Muscle layer of colon (tissue), 2 donors: Measurements from ENCODE around the gene DDX4.
"Not testable (repeated sequence)": the region's sequence is repeated elsewhere in the genome, so short reads cannot be mapped to it uniquely, and the experiment has no call there.

Experiments used
- H3K27ac ChIP-seq: one replicate; pipeline ENCODE4 v1.7.0; 2013; ENCODE audit warnings: low read depth, mild to moderate bottlenecking, low read length, moderate library complexity
- H3K27me3 ChIP-seq, 2 donors: one replicate each; pipeline ENCODE4 v1.7.0; 2013; ENCODE audit warnings: low read length in 2 of 2, mild to moderate bottlenecking in 2 of 2; ENCODE audit not compliant: insufficient read depth in 2 of 2, control insufficient read depth in 1 of 2
- H3K36me3 ChIP-seq: one replicate; pipeline ENCODE4 v1.7.0; 2013; ENCODE audit warnings: mild to moderate bottlenecking, low read length; ENCODE audit not compliant: insufficient read depth
- H3K4me1 ChIP-seq: one replicate; pipeline ENCODE4 v1.7.0; 2013; ENCODE audit warnings: mild to moderate bottlenecking, low read length; ENCODE audit not compliant: insufficient read depth
- H3K4me3 ChIP-seq, 2 donors: one replicate each; pipeline ENCODE4 v1.7.0; 2013; ENCODE audit warnings: low read length in 2 of 2, low read depth in 1 of 2, mild to moderate bottlenecking in 1 of 2, moderate library complexity in 1 of 2
- H3K9ac ChIP-seq: one replicate; pipeline ENCODE4 v1.7.0; 2013; ENCODE audit warnings: low read length
- H3K9me3 ChIP-seq: one replicate; pipeline ENCODE4 v1.7.0; 2013; ENCODE audit warnings: mild to moderate bottlenecking, low read length
- donor health status: abdominal sarcoma.
- donor health status: Adenocarcinoma of cecum.

Gene DDX4

GRCh38 chr5:55732585-55732984 lies 5.3 kb upstream of the DDX4 start:
- Histone ChIP-seq H3K36me3 (no peaks in the 10 kb centered on the region), H3K9ac (no peak overlapping the region), H3K9me3 (no peaks in the 10 kb centered on the region), H3K4me1 (no peaks in the 10 kb centered on the region), H3K27me3 (no peaks in the 10 kb centered on the region), H3K27ac (no peak overlapping the region), H3K4me3 (no peak overlapping the region)

GRCh38 chr5:55734658-55735057 lies 3.2 kb upstream of the DDX4 start:
- no peaks in the 10 kb centered on the region for H3K9me3 ChIP-seq
- H3K4me1 ChIP-seq: no peaks in the 10 kb centered on the region
- H3K4me3 ChIP-seq: no peak overlapping the region
- H3K27ac ChIP-seq: no peak overlapping the region
- no peaks in the 10 kb centered on the region for H3K27me3 ChIP-seq
- H3K9ac ChIP-seq: no peak overlapping the region
- H3K36me3 ChIP-seq: no peaks in the 10 kb centered on the region

DNA sequence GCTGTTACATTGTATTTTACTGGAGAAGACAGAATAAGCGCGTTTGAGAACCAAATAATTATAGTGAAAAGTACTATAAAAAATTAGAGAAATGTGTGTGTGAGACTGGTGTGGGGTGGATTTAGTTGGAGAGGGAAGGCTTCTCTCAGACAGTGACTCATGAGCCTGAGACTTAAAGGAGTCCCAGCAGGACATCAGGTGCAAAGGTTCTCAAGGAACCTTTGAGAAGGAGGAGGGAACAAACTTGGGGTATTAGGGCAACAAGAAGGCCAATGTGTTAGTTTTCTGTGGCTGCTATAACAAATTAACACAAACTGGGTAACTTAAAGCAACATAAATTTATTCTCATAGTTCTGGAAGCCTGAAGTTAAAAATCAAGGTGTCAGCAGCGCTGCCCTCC lies 4.9 kb downstream of the DDX4 start:
- Histone ChIP-seq H3K36me3 (no peaks in the 10 kb centered on the region), H3K4me1 (no peaks in the 10 kb centered on the region), H3K27ac (no peak overlapping the region), H3K9me3 (no peaks in the 10 kb centered on the region), H3K27me3 (no peaks in the 10 kb centered on the region), H3K9ac (no peak overlapping the region), H3K4me3 (no peak overlapping the region)

- Histone ChIP-seq H3K27ac (no peak overlapping the region), H3K4me1 (no peaks in the 10 kb centered on the region), H3K4me3 (no peak overlapping the region)
These were observed 10.0 kb downstream of the DDX4 start for GRCh38 chr5:55747778-55748318.

DNA sequence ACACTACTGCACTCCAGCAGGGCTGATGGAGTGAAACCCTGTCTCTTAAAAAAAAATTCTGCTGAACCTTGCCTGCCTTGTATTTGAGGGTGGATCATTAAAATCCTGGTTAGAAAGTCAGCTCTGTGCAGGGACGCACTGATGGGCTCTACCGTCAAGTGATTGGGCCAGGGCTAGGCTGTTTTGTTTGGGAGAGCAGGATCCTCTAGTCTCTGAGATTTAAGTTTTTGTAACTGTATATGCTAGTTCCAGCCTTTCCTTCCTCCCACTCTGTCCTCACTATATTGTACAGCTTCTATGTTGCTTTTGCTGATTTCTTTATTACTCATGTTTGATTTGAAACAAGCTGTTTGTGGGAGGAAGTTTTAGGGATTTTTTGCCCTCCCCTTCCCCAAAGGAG lies 11.5 kb downstream of the DDX4 start:
- Histone ChIP-seq H3K36me3 (no peaks in the 10 kb centered on the region), H3K4me1 (no peaks in the 10 kb centered on the region), H3K9ac (no peak overlapping the region), H3K4me3 (no peak overlapping the region), H3K27me3 (no peaks in the 10 kb centered on the region), H3K9me3 (no peaks in the 10 kb centered on the region), H3K27ac (no peak overlapping the region)

More at GRCh38 chr5:55747778-55748318, 10.0 kb downstream of the DDX4 start:
- Histone ChIP-seq H3K36me3 (no peaks in the 10 kb centered on the region), H3K9ac (no peak overlapping the region), H3K27me3 (no peaks in the 10 kb centered on the region), H3K9me3 (no peaks in the 10 kb centered on the region)

DNA sequence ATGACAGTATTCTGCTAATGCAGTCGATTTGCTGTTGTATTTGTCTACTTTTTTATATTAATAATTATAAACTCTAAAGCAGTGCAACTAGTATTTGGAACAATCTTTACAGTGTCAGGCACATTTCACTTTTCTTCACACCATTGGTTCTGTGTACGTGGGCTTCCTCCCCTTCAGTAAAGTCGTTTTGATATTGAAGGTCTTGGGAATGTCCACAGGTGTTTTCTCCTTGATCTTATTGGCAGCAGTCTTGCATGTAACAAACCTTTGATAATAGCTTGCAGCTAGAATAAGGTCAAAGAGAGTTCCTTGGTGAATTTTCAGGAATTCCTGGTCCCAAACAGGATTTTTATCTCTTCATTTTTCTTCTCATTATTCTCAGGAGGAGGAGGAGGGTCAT lies 12.2 kb downstream of the DDX4 start:
- no peaks in the 10 kb centered on the region for H3K36me3 ChIP-seq
- no peak overlapping the region for H3K27ac ChIP-seq
- no peak overlapping the region for H3K4me3 ChIP-seq

GRCh38 chr5:55750499-55750898 lies 12.6 kb downstream of the DDX4 start:
- Histone ChIP-seq H3K27me3 (no peaks in the 10 kb centered on the region), H3K4me3 (no peak overlapping the region), H3K27ac (no peak overlapping the region), H3K4me1 (no peaks in the 10 kb centered on the region), H3K9ac (no peak overlapping the region), H3K9me3 (no peaks in the 10 kb centered on the region), H3K36me3 (no peaks in the 10 kb centered on the region)

More for the DNA sequence above, 12.2 kb downstream of the DDX4 start:
- Histone ChIP-seq H3K9me3 (no peaks in the 10 kb centered on the region), H3K9ac (no peak overlapping the region), H3K27me3 (no peaks in the 10 kb centered on the region), H3K4me1 (no peaks in the 10 kb centered on the region)

GRCh38 chr5:55758231-55758630 lies 20.4 kb downstream of the DDX4 start:
- Histone ChIP-seq H3K4me1 (no peaks in the 10 kb centered on the region), H3K27ac (no peak overlapping the region), H3K36me3 (no peaks in the 10 kb centered on the region), H3K27me3 (no peaks in the 10 kb centered on the region), H3K9ac (no peak overlapping the region), H3K9me3 (no peaks in the 10 kb centered on the region), H3K4me3 (no peak overlapping the region)

- Histone ChIP-seq H3K4me1 (no peaks in the 10 kb centered on the region), H3K27me3 (no peaks in the 10 kb centered on the region), H3K4me3 (no peak overlapping the region), H3K9me3 (no peaks in the 10 kb centered on the region), H3K9ac (no peak overlapping the region), H3K36me3 (no peaks in the 10 kb centered on the region), H3K27ac (no peak overlapping the region)
These were observed 20.9 kb downstream of the DDX4 start for GRCh38 chr5:55758714-55759113.

GRCh38 chr5:55761721-55762120 lies 23.9 kb downstream of the DDX4 start:
- not testable (repeated sequence) for H3K9ac ChIP-seq, H3K27ac ChIP-seq, H3K9me3 ChIP-seq, H3K4me1 ChIP-seq, H3K36me3 ChIP-seq, H3K27me3 ChIP-seq, H3K4me3 ChIP-seq

DNA sequence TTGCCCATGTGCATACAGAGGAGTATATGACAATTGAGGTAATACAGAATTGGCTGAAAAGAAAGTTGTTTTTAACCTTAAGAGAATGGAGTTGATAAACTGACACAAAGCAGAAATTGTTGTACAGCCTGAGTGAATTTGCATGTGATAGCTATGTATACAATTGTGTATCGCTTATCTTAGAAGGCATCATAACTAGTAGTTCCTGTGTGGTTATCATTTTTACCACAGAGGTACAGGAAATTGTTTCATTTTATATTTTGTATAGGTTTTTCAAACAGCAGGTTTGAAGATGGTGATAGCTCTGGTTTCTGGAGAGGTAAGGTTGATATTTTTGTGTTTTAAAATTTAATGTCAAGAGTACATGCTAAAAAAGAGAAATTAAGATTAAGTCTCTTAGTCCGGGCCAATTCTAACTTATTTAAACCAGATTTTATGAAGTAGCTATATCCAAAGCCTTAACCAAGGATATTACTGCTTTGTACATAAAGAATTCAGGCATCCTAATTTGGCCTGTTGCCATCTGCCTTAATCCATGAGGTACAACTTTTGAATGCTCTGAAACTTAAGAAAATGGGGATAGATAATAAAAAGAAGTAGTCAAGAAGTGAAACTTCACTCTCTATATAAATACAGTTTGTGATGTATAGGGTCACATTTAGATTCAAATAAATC lies 26.0 kb downstream of the DDX4 start:
- Histone ChIP-seq H3K9ac (no peak overlapping the region), H3K4me3 (no peak overlapping the region), H3K27ac (no peak overlapping the region), H3K9me3 (no peaks in the 10 kb centered on the region), H3K4me1 (no peaks in the 10 kb centered on the region), H3K27me3 (no peaks in the 10 kb centered on the region), H3K36me3 (no peaks in the 10 kb centered on the region)

DNA sequence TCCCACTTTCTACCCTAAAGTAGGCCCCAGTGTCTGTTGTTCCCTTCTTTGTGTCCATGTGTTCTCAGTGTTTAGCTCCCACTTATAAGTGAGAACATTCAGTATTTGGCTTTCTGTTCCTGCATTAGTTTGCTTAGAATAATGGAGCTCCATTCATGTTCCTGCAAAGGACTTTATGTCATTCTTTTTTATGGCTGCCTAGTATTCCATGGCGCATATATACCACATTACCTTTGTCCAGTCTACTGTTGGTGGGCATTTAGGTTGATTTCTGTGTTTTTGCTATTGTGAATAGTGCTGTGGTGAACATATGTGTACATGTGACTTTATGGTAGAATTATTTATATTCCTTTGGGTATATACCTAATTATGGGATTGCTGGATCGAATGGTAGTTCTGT lies 30.4 kb downstream of the DDX4 start:
- H3K27me3 ChIP-seq: no peaks in the 10 kb centered on the region
- H3K9me3 ChIP-seq: no peaks in the 10 kb centered on the region
- H3K36me3 ChIP-seq: no peaks in the 10 kb centered on the region
- H3K4me1 ChIP-seq: no peaks in the 10 kb centered on the region
- no peak overlapping the region for H3K9ac ChIP-seq
- no peak overlapping the region for H3K27ac ChIP-seq
- H3K4me3 ChIP-seq: no peak overlapping the region
